ENCODE results near the gene CCDC198. TPM values are rescaled to one million over a fixed set of nuclear protein-coding genes. Genes with fewer than 3 reads are reported as not detected.

The CCDC198 gene
- total and polyA plus RNA-seq, 4 donors, result 11.2 to 47.7 (median 18.6) TPM

DNA sequence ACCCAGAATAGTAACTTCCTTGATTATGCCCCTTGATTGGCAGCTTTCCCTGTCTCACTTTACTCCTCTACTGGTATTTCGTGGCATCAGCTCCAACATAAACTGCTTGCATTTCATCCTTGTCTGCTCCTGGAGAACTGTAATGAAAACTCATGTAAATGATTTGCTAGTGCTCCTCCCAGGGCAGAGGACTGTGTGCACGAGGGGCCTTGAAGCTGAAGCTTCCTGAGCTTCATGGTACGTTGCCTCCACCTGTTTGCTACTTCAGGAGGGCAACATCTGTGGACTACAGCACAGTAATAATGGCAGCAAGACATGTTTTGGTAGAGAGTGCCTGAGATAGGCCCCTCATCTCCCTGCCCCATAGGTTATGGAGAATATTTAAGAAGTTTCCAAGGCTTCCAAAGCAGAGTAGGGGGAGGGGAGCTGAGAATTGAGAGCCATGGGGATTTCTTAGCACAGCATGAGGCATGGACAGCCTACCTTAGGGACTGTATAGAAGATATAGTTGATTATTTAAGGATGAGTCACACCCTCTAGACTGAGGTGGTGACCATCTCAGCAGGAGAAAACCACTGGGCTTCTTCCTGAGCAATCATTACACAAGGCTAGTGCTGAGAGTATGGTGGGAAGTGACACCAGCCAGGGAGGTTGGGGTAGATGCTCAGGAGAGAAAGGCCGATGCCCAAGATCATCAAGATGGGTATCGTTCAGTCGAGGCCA lies 29.5 kb downstream of the CCDC198 start:
- WGBS, result 86% methylated on average over 6 of the region's 6 CpGs
- TF ChIP-seq, protein P1, sequence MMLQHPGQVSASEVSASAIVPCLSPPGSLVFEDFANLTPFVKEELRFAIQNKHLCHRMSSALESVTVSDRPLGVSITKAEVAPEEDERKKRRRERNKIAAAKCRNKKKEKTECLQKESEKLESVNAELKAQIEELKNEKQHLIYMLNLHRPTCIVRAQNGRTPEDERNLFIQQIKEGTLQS (IDR thresholded peaks at IDR 0.05), result no peak
- no peak for TF ChIP-seq HNF4A (conservative IDR thresholded peaks at IDR 0.05)
- TF ChIP-seq, protein P2, sequence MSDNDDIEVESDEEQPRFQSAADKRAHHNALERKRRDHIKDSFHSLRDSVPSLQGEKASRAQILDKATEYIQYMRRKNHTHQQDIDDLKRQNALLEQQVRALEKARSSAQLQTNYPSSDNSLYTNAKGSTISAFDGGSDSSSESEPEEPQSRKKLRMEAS (IDR thresholded peaks at IDR 0.05), result no peak
- no peak for TF ChIP-seq SP1 (IDR thresholded peaks at IDR 0.05)
- TF ChIP-seq GABPA (IDR thresholded peaks at IDR 0.05 in 1 of 2, conservative IDR thresholded peaks at IDR 0.05 in 1 of 2), result no peak
- TF ChIP-seq, protein P3, sequence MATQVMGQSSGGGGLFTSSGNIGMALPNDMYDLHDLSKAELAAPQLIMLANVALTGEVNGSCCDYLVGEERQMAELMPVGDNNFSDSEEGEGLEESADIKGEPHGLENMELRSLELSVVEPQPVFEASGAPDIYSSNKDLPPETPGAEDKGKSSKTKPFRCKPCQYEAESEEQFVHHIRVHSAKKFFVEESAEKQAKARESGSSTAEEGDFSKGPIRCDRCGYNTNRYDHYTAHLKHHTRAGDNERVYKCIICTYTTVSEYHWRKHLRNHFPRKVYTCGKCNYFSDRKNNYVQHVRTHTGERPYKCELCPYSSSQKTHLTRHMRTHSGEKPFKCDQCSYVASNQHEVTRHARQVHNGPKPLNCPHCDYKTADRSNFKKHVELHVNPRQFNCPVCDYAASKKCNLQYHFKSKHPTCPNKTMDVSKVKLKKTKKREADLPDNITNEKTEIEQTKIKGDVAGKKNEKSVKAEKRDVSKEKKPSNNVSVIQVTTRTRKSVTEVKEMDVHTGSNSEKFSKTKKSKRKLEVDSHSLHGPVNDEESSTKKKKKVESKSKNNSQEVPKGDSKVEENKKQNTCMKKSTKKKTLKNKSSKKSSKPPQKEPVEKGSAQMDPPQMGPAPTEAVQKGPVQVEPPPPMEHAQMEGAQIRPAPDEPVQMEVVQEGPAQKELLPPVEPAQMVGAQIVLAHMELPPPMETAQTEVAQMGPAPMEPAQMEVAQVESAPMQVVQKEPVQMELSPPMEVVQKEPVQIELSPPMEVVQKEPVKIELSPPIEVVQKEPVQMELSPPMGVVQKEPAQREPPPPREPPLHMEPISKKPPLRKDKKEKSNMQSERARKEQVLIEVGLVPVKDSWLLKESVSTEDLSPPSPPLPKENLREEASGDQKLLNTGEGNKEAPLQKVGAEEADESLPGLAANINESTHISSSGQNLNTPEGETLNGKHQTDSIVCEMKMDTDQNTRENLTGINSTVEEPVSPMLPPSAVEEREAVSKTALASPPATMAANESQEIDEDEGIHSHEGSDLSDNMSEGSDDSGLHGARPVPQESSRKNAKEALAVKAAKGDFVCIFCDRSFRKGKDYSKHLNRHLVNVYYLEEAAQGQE (IDR thresholded peaks at IDR 0.05), result no peak
- TF ChIP-seq ZBTB33 (IDR thresholded peaks at IDR 0.05), result no peak
- no peak for TF ChIP-seq NR2F2 (IDR thresholded peaks at IDR 0.05)
- no peak for TF ChIP-seq EGR1 (IDR thresholded peaks at IDR 0.05; ENCODE audit: low read depth in 2 of 2)
- TF ChIP-seq HNF4G (IDR thresholded peaks at IDR 0.05), result no peak
- TF ChIP-seq FOXA1 (IDR thresholded peaks at IDR 0.05), result no peak
- TF ChIP-seq YY1 (IDR thresholded peaks at IDR 0.05), result no peak
- no peak for TF ChIP-seq RAD21 (IDR thresholded peaks at IDR 0.05)
- TF ChIP-seq TAF1 (conservative IDR thresholded peaks at IDR 0.05), result no peak
- TF ChIP-seq, protein P4, sequence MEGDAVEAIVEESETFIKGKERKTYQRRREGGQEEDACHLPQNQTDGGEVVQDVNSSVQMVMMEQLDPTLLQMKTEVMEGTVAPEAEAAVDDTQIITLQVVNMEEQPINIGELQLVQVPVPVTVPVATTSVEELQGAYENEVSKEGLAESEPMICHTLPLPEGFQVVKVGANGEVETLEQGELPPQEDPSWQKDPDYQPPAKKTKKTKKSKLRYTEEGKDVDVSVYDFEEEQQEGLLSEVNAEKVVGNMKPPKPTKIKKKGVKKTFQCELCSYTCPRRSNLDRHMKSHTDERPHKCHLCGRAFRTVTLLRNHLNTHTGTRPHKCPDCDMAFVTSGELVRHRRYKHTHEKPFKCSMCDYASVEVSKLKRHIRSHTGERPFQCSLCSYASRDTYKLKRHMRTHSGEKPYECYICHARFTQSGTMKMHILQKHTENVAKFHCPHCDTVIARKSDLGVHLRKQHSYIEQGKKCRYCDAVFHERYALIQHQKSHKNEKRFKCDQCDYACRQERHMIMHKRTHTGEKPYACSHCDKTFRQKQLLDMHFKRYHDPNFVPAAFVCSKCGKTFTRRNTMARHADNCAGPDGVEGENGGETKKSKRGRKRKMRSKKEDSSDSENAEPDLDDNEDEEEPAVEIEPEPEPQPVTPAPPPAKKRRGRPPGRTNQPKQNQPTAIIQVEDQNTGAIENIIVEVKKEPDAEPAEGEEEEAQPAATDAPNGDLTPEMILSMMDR (IDR thresholded peaks at IDR 0.05; ENCODE audit: low read depth, low read length, missing input control), result no peak
- TF ChIP-seq RXRA (IDR thresholded peaks at IDR 0.05), result no peak
- TF ChIP-seq JUND (IDR thresholded peaks at IDR 0.05), result no peak
- TF ChIP-seq FOXA2 (IDR thresholded peaks at IDR 0.05), result no peak
- Histone ChIP-seq H3K4me1 (ENCODE audit: control insufficient read depth in 4 of 4, insufficient read depth in 4 of 4, low read length in 3 of 4) (no peaks in the 10 kb centered on the region), H3K36me3 (ENCODE audit: control insufficient read depth in 4 of 4, insufficient read depth in 3 of 4, low read depth in 1 of 4, low read length in 3 of 4) (no peaks in the 10 kb centered on the region), H3K9ac (ENCODE audit: low read depth in 1 of 2, low read length in 2 of 2) (no peak overlapping the region), H3K4me3 (ENCODE audit: low read depth in 1 of 3, low read length in 3 of 3) (no peak overlapping the region), H3K27me3 (ENCODE audit: control insufficient read depth in 4 of 4, insufficient read depth in 4 of 4, low read length in 3 of 4) (no peaks in the 10 kb centered on the region), H3K27ac (ENCODE audit: low read depth in 1 of 2, low read length in 2 of 2) (no peak overlapping the region), H3K9me3 (ENCODE audit: control insufficient read depth in 4 of 4, low read length in 3 of 4) (no peaks in the 10 kb centered on the region)
- no peak for DNase-seq (ENCODE audit: low spot score)

Measured in liver (tissue), 9 donors.